Pulmonary artery endothelial cell (primary cell): ENCODE data around the gene AP5S1. TPM values are rescaled to one million over a fixed set of nuclear protein-coding genes. Genes with fewer than 3 reads are reported as not detected.

Source experiments
- DNase-seq: peaks from one replicate; pipeline ENCODE4 v3.0.0-alpha.2; 2011; ENCODE audit warnings: low read depth, low spot score
- total RNA-seq: library from RNA; depleted of rRNA; stranded (reverse); fragments of >200 nt; gene quantifications from 2 replicates; pipeline ENCODE4 v1.2.3, GENCODE V29; 2014

Gene AP5S1
- total RNA-seq, 1 donor from 2014 or later, result 18.6 TPM

GRCh38 chr20:3873507-3873906, 53.2 kb downstream of the AP5S1 start:
- DNase-seq, result no peak

GRCh38 chr20:3874194-3874844, 54.0 kb downstream of the AP5S1 start:
- no peak for DNase-seq

GRCh38 chr20:3875378-3875974, 55.1 kb downstream of the AP5S1 start:
- no peak for DNase-seq

GRCh38 chr20:3876000-3876399, 55.7 kb downstream of the AP5S1 start:
- DNase-seq, result no peak

- no peak for DNase-seq
Observed at GRCh38 chr20:3876676-3877075, 56.3 kb downstream of the AP5S1 start.

Other genes starting within 250 kb of the AP5S1 start
- not detected in 2 replicates for gene GFRA4, start 157.1 kb upstream of the AP5S1 start, total RNA-seq
- 0.07 TPM in 1 of 2 replicates, not detected in the other for gene ADAM33, start 138.5 kb upstream of the AP5S1 start, total RNA-seq
- not detected in 2 replicates for gene SIGLEC1, start 107.9 kb upstream of the AP5S1 start, total RNA-seq
- 4.7 and 7.9 TPM in 2 replicates for gene HSPA12B, start 87.9 kb upstream of the AP5S1 start, total RNA-seq
- 33.7 and 38.6 TPM in 2 replicates for gene ADISSP, start 52.8 kb upstream of the AP5S1 start, total RNA-seq
- 0.13 TPM in 1 of 2 replicates, not detected in the other for gene SPEF1, start 39.1 kb upstream of the AP5S1 start, total RNA-seq
- gene CENPB, start 33.8 kb upstream of the AP5S1 start, total RNA-seq, result 99.0 and 118 TPM in 2 replicates
- 16.4 and 20.1 TPM in 2 replicates for gene CDC25B, start 24.2 kb upstream of the AP5S1 start, total RNA-seq
- gene MAVS, start 26.3 kb downstream of the AP5S1 start, total RNA-seq, result 17.1 and 17.5 TPM in 2 replicates
- 44.0 and 51.5 TPM in 2 replicates for gene PANK2, start 68.8 kb downstream of the AP5S1 start, total RNA-seq
- 2.6 and 4.6 TPM in 2 replicates for gene RNF24, start 195.0 kb downstream of the AP5S1 start, total RNA-seq